ENCODE data around the gene VSTM4. TPM values are rescaled to one million over a fixed set of nuclear protein-coding genes. Genes with fewer than 3 reads are reported as not detected.

The VSTM4 gene
- total and polyA plus RNA-seq, 12 donors: 15.1 to 136 (median 60.3) TPM

- WGBS, 4 donors: 42 to 59% (median 50%) methylated on average over 3 of the region's 3 CpGs
- intact Hi-C loops (cut with DNase I): no loop called here
Measured at GRCh38 chr10:49089557-49090188, 25.6 kb downstream of the VSTM4 start.

DNA sequence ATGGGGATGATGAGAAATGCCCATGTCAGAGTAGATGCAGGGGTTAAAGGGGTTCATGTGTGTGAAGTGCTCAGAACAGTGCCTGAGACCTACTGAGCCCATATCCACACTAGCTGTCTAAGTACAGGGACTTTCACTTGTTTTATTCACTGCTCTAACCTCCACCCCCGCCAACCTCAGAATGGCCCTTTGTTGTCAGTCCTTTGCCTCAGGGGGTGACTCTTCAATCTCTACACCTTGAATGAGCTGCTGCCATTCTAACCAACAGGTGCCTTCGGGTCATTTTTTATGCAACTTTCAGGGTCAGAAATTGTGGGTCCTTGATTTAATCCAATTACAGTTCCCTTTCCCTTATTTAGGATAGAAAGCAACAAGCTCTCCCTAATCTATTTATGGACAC lies 26.2 kb downstream of the VSTM4 start:
- peak overlapping the region in 3 of 5 donors; percentile 22 to 67 (median 31) for H3K27ac ChIP-seq

More at GRCh38 chr10:49089557-49090188, 25.6 kb downstream of the VSTM4 start:
- Histone ChIP-seq H3K4me3 (no peak overlapping the region), H3K27me3 (no peaks in the 10 kb centered on the region), H3K9me3 (replicated peaks in 1 of 3) (no peaks in the 10 kb centered on the region), H3K4me1 (replicated peaks in 1 of 2) (peaks cover 14 to 19% of the 10 kb centered on the region in 2 donors), H3K36me3 (replicated peaks in 1 of 2) (peaks cover 0 to 2% of the 10 kb centered on the region in 2 donors), H3K27ac (peak overlapping the region in 4 of 5 donors; percentile 15 to 67 (median 36))
- no peak for TF ChIP-seq POLR2A (IDR thresholded peaks at IDR 0.05)
- TF ChIP-seq, protein P1, sequence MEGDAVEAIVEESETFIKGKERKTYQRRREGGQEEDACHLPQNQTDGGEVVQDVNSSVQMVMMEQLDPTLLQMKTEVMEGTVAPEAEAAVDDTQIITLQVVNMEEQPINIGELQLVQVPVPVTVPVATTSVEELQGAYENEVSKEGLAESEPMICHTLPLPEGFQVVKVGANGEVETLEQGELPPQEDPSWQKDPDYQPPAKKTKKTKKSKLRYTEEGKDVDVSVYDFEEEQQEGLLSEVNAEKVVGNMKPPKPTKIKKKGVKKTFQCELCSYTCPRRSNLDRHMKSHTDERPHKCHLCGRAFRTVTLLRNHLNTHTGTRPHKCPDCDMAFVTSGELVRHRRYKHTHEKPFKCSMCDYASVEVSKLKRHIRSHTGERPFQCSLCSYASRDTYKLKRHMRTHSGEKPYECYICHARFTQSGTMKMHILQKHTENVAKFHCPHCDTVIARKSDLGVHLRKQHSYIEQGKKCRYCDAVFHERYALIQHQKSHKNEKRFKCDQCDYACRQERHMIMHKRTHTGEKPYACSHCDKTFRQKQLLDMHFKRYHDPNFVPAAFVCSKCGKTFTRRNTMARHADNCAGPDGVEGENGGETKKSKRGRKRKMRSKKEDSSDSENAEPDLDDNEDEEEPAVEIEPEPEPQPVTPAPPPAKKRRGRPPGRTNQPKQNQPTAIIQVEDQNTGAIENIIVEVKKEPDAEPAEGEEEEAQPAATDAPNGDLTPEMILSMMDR (IDR thresholded peaks at IDR 0.05): no peak
- DNase-seq: peak in 2 of 7 donors; percentile 33 to 57

GRCh38 chr10:49086889-49087288 lies 28.4 kb downstream of the VSTM4 start:
- Histone ChIP-seq H3K27ac (no peak overlapping the region), H3K27me3 (no peaks in the 10 kb centered on the region), H3K4me1 (replicated peaks in 1 of 2) (peaks cover 25 to 41% of the 10 kb centered on the region in 2 donors), H3K4me3 (no peak overlapping the region), H3K36me3 (replicated peaks in 1 of 2) (peaks cover 0 to 2% of the 10 kb centered on the region in 2 donors), H3K9me3 (replicated peaks in 1 of 3) (no peaks in the 10 kb centered on the region)
- no peak for TF ChIP-seq POLR2A (IDR thresholded peaks at IDR 0.05)
- TF ChIP-seq, protein P1 (IDR thresholded peaks at IDR 0.05): no peak
- no peak for DNase-seq
- WGBS, 4 donors: 89 to 95% (median 94%) methylated on average over 3 of the region's 3 CpGs
- intact Hi-C loops (cut with DNase I): no loop called here

More for the DNA sequence above, 26.2 kb downstream of the VSTM4 start:
- intact Hi-C loops (cut with DNase I): no loop called here
- no peaks in the 10 kb centered on the region for H3K9me3 ChIP-seq (replicated peaks in 1 of 3)
- no peak for DNase-seq
- WGBS, 4 donors: 78 to 87% (median 82%) methylated on average over 2 of the region's 2 CpGs
- peaks cover 0 to 2% of the 10 kb centered on the region in 2 donors for H3K36me3 ChIP-seq (replicated peaks in 1 of 2)
- H3K4me3 ChIP-seq: no peak overlapping the region
- TF ChIP-seq, protein P1 (IDR thresholded peaks at IDR 0.05): no peak
- no peak for TF ChIP-seq POLR2A (IDR thresholded peaks at IDR 0.05)
- no peaks in the 10 kb centered on the region for H3K27me3 ChIP-seq
- peaks cover 10 to 19% of the 10 kb centered on the region in 2 donors for H3K4me1 ChIP-seq (replicated peaks in 1 of 2)

DNA sequence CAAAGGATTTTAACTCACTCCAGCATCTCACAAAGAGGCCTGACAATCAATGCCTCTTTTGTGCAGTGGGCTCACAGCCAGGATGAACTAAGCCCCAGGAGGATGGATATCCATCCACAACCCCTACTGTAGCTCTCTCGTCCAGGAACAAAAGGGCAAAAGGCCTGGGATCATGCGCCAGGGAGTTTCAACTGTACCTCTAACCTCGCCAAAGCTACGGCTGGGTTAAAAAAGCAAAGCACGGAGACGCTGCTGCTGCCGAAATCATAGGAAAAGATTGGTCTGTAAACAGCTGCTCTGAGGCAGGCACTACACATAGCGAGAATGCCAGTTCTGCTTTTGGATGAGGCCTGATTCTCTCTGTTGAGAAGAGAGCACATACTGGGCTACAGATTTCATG lies 32.1 kb downstream of the VSTM4 start:
- TF ChIP-seq, protein P1 (IDR thresholded peaks at IDR 0.05): no peak
- no peak for TF ChIP-seq POLR2A (IDR thresholded peaks at IDR 0.05)
- no peaks in the 10 kb centered on the region for H3K27me3 ChIP-seq
- no peaks in the 10 kb centered on the region for H3K9me3 ChIP-seq (replicated peaks in 1 of 3)
- intact Hi-C loops (cut with DNase I): no loop called here
- peak in 5 of 7 donors; percentile 32 to 77 (median 53) for DNase-seq
- H3K27ac ChIP-seq: peak overlapping the region in 4 of 5 donors; percentile 59 to 83 (median 78)
- peaks cover 0 to under 1% of the 10 kb centered on the region in 2 donors for H3K36me3 ChIP-seq (replicated peaks in 1 of 2)
- 44 to 78% (median 52%) methylated on average over 8 of the region's 8 CpGs for WGBS, 4 donors
- H3K4me1 ChIP-seq (replicated peaks in 1 of 2): peaks cover 54 to 62% of the 10 kb centered on the region in 2 donors
- H3K4me3 ChIP-seq: no peak overlapping the region

Measured in adrenal gland (tissue), 12 donors.